SW480 (cell line): ENCODE measurements around the gene GP1BB.

ENCODE experiments used
- DNase-seq: peaks from one replicate; pipeline ENCODE4 v3.0.0-alpha.2; 2016; ENCODE audit warnings: low spot score

Gene GP1BB

DNA sequence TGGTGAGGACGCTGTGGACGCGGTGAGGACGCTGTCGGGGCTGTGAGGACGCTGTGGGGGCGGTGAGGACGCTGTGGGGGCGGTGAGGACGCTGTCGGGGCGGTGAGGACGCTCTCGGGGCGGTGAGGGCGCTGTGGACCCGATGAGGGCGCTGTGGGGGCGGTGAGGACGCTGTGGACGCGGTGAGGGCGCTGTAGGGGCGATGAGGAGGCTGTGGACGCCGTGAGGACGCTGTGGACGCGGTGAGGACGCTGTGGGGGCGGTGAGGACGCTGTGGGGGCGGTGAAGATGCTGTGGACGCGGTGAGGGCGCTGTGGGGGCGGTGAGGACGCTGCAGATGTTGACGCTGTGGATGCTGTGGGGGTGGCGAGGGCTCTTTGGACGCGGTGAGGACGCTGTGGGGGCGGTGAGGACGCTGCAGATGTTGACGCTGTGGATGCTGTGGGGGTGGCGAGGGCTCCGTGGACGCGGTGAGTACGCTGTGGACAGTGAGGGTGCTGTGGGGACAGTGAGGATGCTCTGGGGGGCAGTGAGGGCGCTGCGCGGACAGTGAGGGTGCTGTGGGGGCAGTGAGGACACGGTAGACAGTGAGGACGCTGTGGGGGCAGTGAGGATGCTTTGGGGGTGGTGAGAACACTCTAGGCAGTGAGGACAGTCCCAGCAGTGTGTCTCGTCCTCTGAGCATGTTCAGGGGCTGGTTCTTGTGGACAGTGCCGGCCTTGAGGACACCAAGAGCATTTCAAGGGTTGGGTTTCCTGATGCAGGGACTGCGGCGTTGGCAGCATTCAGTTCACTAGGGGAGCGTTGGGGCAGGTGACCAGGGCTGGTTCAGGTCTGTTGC is 4.2 kb downstream of the GP1BB start:
- DNase-seq: no peak

- DNase-seq: no peak
These were observed 4.9 kb downstream of the GP1BB start for GRCh38 chr22:19728271-19728670.

GRCh38 chr22:19728836-19729235 is 5.5 kb downstream of the GP1BB start:
- DNase-seq: no peak

GRCh38 chr22:19729507-19729906 is 6.2 kb downstream of the GP1BB start:
- no peak for DNase-seq

- no peak for DNase-seq
These were observed 6.9 kb downstream of the GP1BB start for GRCh38 chr22:19730198-19730597.

DNA sequence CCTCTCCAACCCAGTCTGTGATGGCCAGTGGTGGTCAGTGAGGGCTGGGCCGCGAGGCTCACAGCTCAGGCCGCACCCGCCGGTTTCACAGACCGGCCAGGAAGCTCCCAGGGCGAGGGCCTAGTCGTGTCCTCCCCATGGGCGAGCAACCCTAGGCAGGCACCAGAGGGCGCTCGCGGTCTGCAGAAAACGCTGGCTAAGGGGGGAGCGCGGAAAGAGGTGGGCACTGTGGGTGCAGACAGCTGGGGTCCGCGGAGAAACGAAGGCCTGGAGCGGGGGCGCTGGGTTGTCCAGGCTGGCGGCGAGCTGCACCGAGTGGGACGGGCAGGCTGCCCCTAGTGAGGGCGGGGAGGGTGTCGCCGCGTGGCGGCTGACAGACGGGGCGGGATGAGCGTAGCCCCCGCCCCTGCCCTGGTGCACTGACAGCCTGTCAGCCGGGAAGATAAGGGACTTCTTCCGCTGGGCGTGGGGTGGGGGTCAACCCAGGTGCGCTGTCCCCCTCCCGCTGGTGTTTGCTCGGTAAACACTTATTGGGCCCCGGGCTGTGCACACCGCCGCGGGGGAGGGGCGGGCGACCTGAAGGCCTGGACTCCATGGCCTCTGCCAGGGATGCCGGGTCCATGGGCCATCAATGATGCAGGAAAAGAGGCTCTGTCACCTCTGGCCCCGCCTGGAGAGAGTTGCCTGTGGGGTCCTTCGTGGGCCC is 7.5 kb downstream of the GP1BB start:
- peak; percentile 61 for DNase-seq

DNA sequence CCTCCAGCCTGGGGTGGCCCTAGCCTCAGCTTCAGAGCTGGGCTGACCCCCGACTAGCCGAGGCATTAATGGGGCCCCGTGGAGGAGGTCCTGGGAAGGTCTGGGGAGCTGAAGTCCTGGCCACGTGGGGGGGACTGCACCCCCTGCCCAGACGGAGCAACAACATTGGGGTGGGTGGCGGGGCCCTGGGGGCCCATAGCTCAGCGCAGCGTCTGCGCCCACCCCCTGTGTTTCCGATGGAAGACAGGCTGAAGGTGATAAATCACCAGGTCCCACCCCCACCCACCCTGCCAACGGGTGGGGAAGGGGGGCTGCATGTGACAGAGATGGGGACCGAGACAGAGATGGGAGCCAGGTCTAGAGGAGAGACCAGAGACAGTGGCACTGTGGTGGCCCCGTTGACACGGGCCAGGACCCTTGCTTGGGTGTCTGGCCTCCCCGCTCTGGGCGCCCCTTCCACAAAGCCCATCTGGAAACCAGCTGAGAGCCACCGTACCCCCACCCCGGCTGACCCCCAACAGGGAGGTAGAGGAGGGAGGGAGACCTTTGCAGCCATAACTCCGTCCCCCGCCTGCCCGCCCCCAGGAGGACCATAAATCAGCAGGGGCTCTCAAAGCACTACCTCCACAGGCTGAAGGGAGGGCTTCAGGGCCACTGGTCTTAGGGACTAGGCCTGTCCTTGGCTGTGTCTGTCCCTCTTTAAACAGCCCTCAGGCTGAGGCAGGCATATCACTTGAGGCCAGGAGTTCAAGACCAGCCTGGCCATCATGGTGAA is 8.2 kb downstream of the GP1BB start:
- no peak for DNase-seq

- no peak for DNase-seq
These were observed 9.2 kb downstream of the GP1BB start for GRCh38 chr22:19732403-19733113.

DNA sequence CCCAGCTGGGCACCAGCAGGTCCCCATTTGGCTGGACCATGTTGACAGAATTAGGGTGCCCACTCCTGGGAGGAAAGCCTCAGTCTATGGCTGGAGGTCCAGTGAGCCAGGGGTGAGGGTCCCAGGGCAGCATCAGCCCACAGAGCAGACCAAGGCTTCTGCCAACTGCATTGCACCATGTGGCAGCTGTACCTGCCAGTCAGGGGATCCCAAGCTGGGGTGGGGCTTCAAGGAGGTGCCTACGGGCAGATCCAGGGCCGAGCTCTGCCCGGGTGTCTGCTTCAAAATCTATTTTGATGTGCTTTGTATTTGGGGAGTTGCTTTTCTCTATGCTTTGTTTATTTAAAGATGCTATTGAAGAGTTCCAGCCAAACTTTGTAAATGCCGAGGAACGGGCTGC is 10.4 kb downstream of the GP1BB start:
- DNase-seq: no peak

GRCh38 chr22:19734163-19734562 is 10.8 kb downstream of the GP1BB start:
- no peak for DNase-seq

DNA sequence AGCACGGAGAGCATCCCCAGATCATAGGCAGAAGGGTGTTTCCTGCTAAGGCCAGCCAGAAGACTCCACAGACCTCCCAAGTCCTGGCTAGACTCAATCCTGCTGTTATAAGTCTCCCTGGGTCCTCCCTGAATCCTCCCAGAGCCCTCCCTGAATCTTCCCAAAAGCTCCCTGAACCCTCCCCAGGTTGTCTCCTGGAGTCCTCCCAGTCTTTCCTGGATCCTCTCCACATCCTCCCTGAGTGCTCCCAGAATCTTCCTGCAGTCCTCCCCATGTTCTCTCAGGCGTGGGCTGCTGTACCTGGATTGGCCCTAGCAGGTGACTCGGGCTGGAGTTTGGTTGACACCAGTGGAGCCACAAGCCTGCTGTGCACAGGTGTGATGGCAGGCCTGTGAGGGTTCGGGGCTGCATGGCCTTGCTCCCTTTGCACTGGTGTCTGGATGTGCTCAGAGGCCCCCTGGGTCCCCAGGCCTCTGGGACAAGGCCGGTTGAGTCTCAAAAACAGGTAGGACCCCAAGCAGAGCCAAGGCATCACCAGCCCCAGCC is 11.6 kb downstream of the GP1BB start:
- DNase-seq: no peak

GRCh38 chr22:19735665-19736510 is 12.5 kb downstream of the GP1BB start:
- no peak for DNase-seq

GRCh38 chr22:19737846-19738663 is 14.7 kb downstream of the GP1BB start:
- no peak for DNase-seq

- DNase-seq: no peak
These were observed 15.5 kb downstream of the GP1BB start for GRCh38 chr22:19738664-19739447.

DNA sequence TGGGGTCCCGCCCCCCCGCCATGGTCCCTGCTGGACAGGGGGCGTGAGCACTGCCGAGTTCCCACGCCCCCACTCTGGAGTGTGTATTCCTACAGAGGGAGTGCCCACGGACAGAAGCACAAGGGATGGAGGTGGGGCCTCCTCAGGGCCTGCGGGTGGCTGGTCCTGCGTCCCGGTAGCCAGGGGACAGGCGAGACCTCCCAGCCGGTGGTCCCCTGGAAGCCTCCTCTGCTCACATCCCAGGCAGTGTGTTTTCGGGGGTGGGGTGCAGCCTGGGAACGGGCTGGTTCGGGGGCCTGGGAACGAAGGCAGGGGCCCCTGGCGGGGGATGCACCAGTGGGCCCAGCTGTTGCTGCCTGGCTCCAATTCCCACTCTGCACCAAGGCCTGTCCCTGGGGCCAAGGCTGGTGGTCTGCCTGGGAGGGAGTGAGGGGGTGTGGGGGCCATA is 16.1 kb downstream of the GP1BB start:
- DNase-seq: no peak

GRCh38 chr22:19739911-19740449 is 16.6 kb downstream of the GP1BB start:
- DNase-seq: no peak

- no peak for DNase-seq
These were observed 17.2 kb downstream of the GP1BB start for GRCh38 chr22:19740586-19740985.

DNA sequence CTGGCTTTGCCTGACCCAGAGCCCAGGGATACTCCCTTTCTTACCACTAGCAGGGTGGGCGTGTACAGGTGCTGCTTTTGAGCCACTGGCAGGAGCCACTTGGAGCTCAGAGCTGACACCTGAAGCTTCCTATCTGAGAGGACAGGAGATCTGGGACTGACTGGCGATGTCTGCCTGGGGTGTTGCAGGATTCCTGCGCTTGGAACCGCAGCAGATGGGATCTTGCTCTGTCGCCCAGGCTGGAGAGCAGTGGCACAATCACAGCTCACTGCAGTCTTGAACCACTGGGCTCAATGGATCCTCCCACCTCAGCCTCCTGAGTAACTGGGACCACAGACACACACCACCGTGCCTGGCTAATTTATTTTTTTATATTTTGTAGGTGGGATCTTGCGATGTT is 17.7 kb downstream of the GP1BB start:
- DNase-seq: no peak
